Parathyroid adenoma (tissue), 2 donors: Measurements from ENCODE around the gene ZSWIM5.
A peak's percentile ranks its signal among the peaks of the same experiment; 100 is the strongest.

ENCODE experiments used
- H2AFZ ChIP-seq: fragments of 300-600 bp; sonication (generic); one replicate; pipeline ENCODE4 v1.7.0; 2017; ENCODE audit warnings: antibody characterized with exemption, mild to moderate bottlenecking
- H3K27ac ChIP-seq: fragments of 300-600 bp; sonication (generic); one replicate; pipeline ENCODE4 v1.7.0; 2017
- H3K27me3 ChIP-seq: fragments of 300-600 bp; sonication (generic); one replicate; pipeline ENCODE4 v1.7.0; 2017; ENCODE audit warnings: low read length; ENCODE audit not compliant: control insufficient read depth, insufficient read depth
- H3K36me3 ChIP-seq: fragments of 300-600 bp; sonication (generic); one replicate; pipeline ENCODE4 v1.7.0; 2017; ENCODE audit warnings: low read length; ENCODE audit not compliant: control insufficient read depth, insufficient read depth
- H3K4me1 ChIP-seq: fragments of 300-600 bp; sonication (generic); one replicate; pipeline ENCODE4 v1.7.0; 2017; ENCODE audit warnings: control low read depth
- H3K4me2 ChIP-seq: fragments of 300-600 bp; sonication (generic); one replicate; pipeline ENCODE4 v1.7.0; 2017; ENCODE audit warnings: low read length
- H3K4me3 ChIP-seq: fragments of 300-600 bp; sonication (generic); one replicate; pipeline ENCODE4 v1.7.0; 2017; ENCODE audit warnings: low read depth, low read length
- H3K79me2 ChIP-seq: fragments of 300-600 bp; sonication (generic); one replicate; pipeline ENCODE4 v1.7.0; 2017; ENCODE audit warnings: control low read depth
- H3K9ac ChIP-seq: fragments of 300-600 bp; sonication (generic); one replicate; pipeline ENCODE4 v1.7.0; 2017; ENCODE audit warnings: mild to moderate bottlenecking
- H3K9me3 ChIP-seq: fragments of 300-600 bp; sonication (generic); one replicate; pipeline ENCODE4 v1.7.0; 2017; ENCODE audit warnings: low read length; ENCODE audit not compliant: control insufficient read depth
- CTCF ChIP-seq: fragments of 300-600 bp; sonication (generic); IDR thresholded peaks from one replicate; pipeline ENCODE4 v1.7.0; 2017; ENCODE audit warnings: antibody characterized with exemption, mild to moderate bottlenecking
- donor health status: primary hyperparathyroidism.

ZSWIM5 gene

GRCh38 chr1:45009956-45010854 lies 196.2 kb downstream of the ZSWIM5 start:
- Histone ChIP-seq H3K4me1 (peaks cover 4% of the 10 kb centered on the region), H3K9ac (no peak overlapping the region), H3K27me3 (no peaks in the 10 kb centered on the region), H2AFZ (peak overlapping the region; percentile 85), H3K9me3 (no peaks in the 10 kb centered on the region), H3K27ac (peak overlapping the region; percentile 55), H3K36me3 (no peaks in the 10 kb centered on the region), H3K79me2 (no peaks in the 10 kb centered on the region), H3K4me3 (peak overlapping the region; percentile 87), H3K4me2 (peak overlapping the region; percentile 99)
- no peak for TF ChIP-seq CTCF

- no peaks in the 10 kb centered on the region for H3K36me3 ChIP-seq
- H3K4me3 ChIP-seq = peak overlapping the region; percentile 87
- no peaks in the 10 kb centered on the region for H3K79me2 ChIP-seq
- no peak overlapping the region for H3K9ac ChIP-seq
- no peaks in the 10 kb centered on the region for H3K9me3 ChIP-seq
- H3K27ac ChIP-seq = no peak overlapping the region
- H2AFZ ChIP-seq = no peak overlapping the region
- peak overlapping the region; percentile 99 for H3K4me2 ChIP-seq
- peaks cover 4% of the 10 kb centered on the region for H3K4me1 ChIP-seq
- H3K27me3 ChIP-seq = no peaks in the 10 kb centered on the region
- TF ChIP-seq CTCF = no peak
Observed at GRCh38 chr1:45009296-45009865, 197.0 kb downstream of the ZSWIM5 start.

- Histone ChIP-seq H3K4me3 (no peak overlapping the region), H3K4me1 (peaks cover 4% of the 10 kb centered on the region), H3K27ac (no peak overlapping the region), H3K9me3 (no peaks in the 10 kb centered on the region), H3K36me3 (no peaks in the 10 kb centered on the region), H3K79me2 (no peaks in the 10 kb centered on the region), H3K27me3 (no peaks in the 10 kb centered on the region), H3K9ac (no peak overlapping the region), H3K4me2 (no peak overlapping the region), H2AFZ (no peak overlapping the region)
- TF ChIP-seq CTCF = no peak
Observed at GRCh38 chr1:45008516-45008915, 197.9 kb downstream of the ZSWIM5 start.

- Histone ChIP-seq H3K79me2 (no peaks in the 10 kb centered on the region), H3K36me3 (no peaks in the 10 kb centered on the region), H3K27me3 (no peaks in the 10 kb centered on the region), H3K9ac (no peak overlapping the region), H3K27ac (no peak overlapping the region), H2AFZ (no peak overlapping the region), H3K4me2 (no peak overlapping the region), H3K9me3 (no peaks in the 10 kb centered on the region), H3K4me3 (no peak overlapping the region), H3K4me1 (peaks cover 4% of the 10 kb centered on the region)
- TF ChIP-seq CTCF = no peak
Observed at GRCh38 chr1:45008076-45008475, 198.3 kb downstream of the ZSWIM5 start.
